Epidermal melanocyte (primary cell): ENCODE data around the gene PRKAA1.
"Not testable (repeated sequence)": the region's sequence is repeated elsewhere in the genome, so short reads cannot be mapped to it uniquely, and the experiment has no call there.

Experiments used
- DNase-seq: peaks from one replicate; pipeline ENCODE4 v3.0.0; 2011; ENCODE audit warnings: low spot score; ENCODE audit not compliant: insufficient read length

PRKAA1 gene

GRCh38 chr5:40826489-40827187, 28.5 kb upstream of the PRKAA1 start:
- DNase-seq: no peak

DNA sequence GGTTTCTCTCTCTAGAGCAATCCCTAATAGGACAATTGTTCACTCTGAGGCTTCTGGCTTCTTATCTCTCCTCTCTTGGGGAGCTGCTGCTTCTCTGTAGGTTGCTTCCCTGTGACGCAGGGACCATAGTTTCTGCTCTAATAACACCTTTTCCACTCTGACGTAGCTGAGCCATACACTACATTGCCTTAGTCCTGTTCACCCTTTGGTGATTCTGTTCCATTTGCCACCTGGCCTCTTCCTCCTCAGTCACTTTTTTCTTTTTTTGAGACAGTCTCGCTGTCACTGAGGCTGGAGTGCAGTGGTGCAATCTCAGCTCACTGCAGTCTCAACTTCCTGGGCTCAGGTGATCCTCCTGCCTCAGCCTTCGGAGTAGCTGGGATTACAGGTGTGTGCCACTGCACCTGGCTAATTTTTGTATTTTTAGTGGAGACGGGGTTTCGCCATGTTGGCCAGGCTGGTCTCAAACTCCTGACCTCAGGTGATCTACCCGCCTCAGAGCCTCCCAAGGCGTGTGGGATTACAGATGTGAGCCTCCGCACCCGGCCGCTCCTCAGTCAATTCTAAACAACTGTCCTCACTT, 27.4 kb upstream of the PRKAA1 start:
- not testable (repeated sequence) for DNase-seq

- no peak for DNase-seq
Observed at GRCh38 chr5:40823459-40823858, 25.3 kb upstream of the PRKAA1 start.

- no peak for DNase-seq
Observed at GRCh38 chr5:40813698-40814281, 15.6 kb upstream of the PRKAA1 start.

DNA sequence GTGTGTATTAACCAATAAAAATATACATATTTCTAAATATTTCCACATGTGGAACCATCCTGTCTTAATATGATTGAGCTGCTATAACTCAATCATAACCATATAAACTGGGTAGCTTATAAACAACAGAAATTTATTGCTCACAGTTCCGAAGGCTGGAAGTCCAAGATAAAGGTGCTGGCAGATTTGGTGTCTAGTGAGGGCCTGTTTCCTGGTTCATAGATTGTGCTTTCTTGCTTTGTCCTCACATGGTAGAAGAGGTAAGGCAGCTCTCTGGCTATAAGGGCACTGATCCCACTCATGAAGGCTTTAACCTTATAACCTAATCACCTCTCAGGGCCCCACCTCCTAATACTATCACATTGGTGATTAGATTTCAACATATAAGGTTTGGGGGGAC, 14.0 kb upstream of the PRKAA1 start:
- DNase-seq: no peak

- DNase-seq: no peak
Observed at GRCh38 chr5:40801771-40802562, 3.8 kb upstream of the PRKAA1 start.

DNA sequence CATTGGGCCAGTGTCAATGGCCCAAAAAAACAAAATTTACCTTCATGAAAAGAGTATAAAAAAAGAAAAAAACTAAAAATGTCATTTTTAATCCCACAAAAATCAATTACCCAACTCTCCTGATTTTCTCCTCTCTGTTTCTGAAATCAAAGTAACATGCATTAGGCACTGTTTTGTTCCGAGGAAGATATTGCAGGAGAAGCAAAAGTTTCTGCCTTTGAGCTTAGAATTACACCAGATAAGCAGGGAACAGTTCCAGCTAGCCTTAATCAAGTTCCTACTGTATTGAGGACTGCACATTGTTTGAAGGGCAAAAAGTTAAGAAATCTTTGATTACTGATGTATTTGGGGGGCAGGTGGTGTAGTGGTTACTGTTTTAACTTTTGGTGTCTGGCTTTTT, 1.1 kb upstream of the PRKAA1 start:
- DNase-seq: no peak

GRCh38 chr5:40798801-40799210, 632 bp upstream of the PRKAA1 start:
- no peak for DNase-seq

DNA sequence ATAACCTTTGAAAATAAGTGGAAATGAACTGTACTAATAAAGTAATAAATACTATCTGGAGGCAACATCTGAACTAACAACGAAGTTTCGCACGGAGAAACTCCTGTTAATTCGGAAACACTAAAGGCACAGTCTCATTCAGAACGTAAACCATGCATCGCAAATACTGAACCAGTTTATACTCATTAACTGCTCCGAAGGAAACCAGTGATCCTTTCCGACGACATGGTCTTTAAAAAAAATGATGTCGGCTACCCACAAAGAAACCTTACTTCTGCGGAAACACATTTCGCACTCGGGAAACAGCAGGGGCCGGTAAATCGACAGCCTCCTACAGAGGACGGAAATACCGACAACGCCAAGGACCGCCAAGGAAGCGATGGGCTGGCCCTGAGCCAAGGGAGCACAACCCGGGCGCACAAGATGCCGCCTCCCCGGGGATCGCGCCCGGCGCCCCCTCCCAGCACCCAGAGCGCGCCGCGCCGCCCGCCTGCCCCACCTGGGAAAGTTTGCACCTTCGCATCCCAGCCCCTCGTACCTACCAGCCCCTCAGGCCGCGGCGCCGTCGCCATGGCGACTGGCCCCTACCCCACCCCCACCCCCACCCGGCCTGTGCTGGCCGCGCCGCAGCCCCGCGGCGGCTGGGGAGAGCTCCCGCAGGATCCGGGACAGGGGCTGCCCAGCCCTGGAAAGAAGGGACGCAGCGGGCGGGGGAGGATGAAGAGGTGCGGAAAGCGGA, 732 bp downstream of the PRKAA1 start:
- peak; percentile 24 for DNase-seq

- no peak for DNase-seq
Observed at GRCh38 chr5:40796487-40796889, 1.7 kb downstream of the PRKAA1 start.

- not testable (repeated sequence) for DNase-seq
Observed at GRCh38 chr5:40794877-40795276, 3.3 kb downstream of the PRKAA1 start.

DNA sequence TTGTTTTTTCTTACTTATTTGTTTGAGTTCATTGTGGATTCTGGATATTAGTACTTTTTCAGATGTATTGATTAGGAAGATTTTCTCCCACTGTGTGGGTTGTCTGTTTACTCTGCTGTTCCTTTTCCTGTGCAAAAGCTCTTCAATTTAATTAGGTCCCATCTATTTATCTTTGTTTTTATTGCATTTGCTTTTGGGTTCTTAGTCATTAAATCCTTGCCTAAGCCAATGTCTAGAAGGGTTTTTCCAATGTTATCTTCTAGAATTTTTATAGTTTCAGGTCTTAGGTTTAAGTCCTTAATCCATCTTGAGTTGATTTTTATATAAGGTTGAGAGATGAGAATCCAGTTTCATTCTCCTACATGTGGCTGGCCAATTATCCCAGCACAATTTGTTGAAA, 3.8 kb downstream of the PRKAA1 start:
- DNase-seq: not testable (repeated sequence)

DNA sequence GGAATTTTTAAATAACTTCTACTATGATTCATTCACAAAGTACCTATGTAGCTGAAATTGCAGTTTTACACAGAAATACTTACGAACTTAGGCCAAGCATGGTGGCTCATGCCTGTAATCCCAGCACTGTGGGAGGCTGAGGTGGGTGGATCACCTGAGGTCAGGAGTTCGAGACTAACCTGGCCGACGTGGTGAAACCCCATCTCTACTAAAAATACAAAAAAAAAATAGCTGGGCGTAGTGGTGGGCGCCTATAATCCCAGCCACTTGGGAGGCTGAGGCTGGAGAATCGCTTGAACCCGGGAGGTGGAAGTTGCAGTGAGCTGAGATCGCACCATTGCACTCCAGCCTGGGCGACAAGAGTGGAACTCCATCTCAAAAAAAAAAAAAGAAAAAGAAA, 5.5 kb downstream of the PRKAA1 start:
- DNase-seq: not testable (repeated sequence)

DNA sequence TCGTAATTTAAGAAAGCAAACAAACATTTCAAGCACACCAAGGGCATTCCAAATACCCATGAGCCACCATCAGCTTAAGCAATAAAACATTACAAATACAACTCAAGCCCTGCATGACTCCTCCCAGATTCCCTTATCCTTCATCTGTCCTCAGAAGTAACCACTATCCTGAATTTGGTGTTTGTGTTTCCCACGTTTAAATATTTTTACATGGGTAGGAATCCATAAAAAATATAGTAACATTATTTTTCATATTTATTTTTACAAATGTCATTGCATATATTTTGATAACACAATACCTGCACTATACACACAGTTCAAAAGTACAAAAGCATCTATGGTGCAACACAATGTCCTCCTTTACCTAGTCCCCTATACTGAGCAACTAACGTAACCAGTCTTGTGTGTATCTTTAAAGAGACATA, 6.4 kb downstream of the PRKAA1 start:
- no peak for DNase-seq

GRCh38 chr5:40790947-40791593, 7.1 kb downstream of the PRKAA1 start:
- no peak for DNase-seq

DNA sequence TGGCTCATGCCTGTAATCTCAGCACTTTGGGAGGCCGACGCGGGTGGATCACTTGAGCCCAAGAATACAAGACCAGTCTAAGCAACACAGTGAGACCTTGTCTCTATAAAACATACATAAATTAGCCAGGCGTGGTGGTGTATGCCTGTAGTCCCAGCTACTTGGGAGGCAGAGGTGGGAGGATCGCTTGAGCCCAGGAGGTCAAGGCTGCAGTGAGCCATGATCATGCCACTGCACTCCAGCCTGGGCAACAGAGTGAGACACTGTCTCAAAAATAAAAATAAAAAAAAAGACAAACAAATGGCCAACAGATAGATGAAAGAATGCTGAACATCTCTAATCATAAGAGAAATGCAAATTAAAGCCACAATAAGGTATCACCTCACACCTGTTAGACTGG, 9.2 kb downstream of the PRKAA1 start:
- not testable (repeated sequence) for DNase-seq

GRCh38 chr5:40787986-40788385, 10.2 kb downstream of the PRKAA1 start:
- no peak for DNase-seq

DNA sequence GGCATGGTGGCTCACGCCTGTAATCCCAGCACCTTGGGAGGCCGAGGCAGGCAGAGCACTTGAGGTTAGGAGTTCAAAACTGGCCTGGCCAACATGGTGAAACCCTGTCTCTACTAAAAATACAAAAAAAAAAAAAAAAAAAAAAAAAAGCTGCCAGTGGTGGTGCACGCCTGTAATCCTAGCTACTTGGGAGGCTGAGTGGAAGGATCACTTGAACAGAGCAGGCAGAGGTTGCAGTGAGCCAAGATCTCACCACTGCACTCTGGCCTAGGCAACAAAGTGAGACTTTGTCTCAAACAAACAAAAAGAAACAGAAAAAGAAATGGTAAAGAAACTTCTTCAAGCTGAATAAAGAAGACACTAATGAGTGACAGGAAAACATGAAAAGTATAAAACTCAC, 11.5 kb downstream of the PRKAA1 start:
- not testable (repeated sequence) for DNase-seq

GRCh38 chr5:40784916-40785315, 13.3 kb downstream of the PRKAA1 start:
- DNase-seq: no peak

DNA sequence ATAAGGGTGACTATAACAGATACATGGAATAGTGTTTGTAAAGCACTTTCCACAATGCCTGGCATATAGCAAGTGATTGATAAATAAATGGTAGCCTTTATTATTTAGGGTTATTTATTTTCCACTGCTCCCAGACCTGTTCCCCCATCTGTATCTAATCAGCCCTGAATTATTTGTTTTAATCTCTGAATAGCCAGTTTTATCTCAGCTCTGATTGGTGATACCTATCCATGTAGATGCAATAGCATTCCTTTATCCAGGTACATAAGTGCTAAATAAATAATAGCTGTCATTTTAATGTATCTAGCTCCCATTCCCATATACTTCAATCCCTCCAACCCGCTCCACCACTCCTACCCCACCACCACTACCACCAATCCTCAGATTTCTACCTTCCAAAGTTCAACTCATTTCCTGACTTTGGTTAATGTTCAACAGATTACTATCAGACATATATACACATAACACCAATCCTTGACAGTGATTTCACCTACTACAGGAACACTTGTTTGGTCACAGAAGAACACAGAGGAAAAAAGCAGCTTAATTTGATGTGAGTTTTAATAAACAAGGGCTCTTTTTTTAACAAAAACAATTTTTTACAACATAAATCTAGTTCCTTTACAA, 14.0 kb downstream of the PRKAA1 start:
- DNase-seq: no peak
